ENCODE results near the gene XXYLT1. TPM values are rescaled to one million over a fixed set of nuclear protein-coding genes. Genes with fewer than 3 reads are reported as not detected.
A peak's percentile ranks its signal among the peaks of the same experiment; 100 is the strongest.

XXYLT1 gene
- total and polyA plus RNA-seq, 9 of the 15 experiments (the other 6 are each of a cell fraction or from before 2014, with no cell fraction given) = 1.9 to 18.9 (median 15.0) TPM

DNA sequence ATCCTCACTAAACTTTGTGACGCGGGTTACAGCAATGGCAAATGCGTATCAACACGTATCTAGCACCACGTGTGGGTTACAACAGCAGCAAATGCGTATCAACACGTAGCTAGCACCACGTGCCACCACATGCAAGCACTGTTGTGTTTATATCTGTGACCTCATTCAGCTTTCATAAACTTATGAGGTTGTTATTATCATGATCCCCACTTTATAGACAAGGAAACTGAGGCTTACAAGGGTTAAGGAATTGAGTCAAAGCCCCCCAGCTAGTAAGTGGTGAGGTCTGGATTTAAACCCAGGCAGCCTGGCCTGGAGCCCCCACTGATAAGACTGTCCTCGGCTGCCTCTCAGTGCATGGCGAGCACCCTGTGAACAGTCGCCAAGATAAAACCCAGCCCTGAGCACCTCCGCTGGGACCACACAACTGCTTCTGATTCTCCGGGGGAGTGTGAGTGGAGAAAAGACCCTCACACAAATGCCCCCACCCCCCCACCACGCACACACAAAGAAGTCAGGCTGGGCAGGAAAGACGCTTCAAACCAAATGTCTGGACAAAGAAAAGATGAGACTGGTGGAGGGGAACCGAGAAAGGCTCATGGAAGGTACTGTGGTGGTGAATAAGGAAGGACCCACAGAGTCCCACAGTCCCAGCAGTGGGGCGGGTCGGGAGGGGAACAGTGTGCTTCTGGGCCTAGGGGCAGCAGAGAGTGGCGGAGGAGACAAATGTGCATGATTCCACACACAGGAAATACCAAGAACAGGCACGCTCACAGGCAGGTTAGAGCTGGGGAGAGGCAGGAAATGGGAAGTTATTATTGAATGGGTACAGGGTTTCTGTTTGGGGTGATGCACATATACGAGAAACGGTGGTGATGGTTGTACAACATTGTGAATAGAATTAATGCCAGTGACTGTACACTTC is 173.4 kb downstream of the XXYLT1 start:
- Histone ChIP-seq H3K79me2 (ENCODE audit: control insufficient read depth, insufficient read depth, low read length) (no peaks in the 10 kb centered on the region), H4K20me1 (replicated peaks; ENCODE audit: control insufficient read depth, insufficient read depth, low read length) (no peaks in the 10 kb centered on the region), H3K4me3 (no peak overlapping the region), H3K4me1 (replicated peaks in 1 of 2; ENCODE audit: control insufficient read depth in 2 of 2, insufficient read depth in 2 of 2, low read length in 2 of 2) (peaks cover 5 to 11% of the 10 kb centered on the region in 2 experiments; a peak in 4 of 5 replicates), H3K9ac (ENCODE audit: insufficient read depth in 1 of 2, low read depth in 2 of 2, low read length in 2 of 2) (no peak overlapping the region; a peak in 1 of 4 replicates), H3K9me3 (replicated peaks; ENCODE audit: control insufficient read depth, insufficient read depth, low read depth, low read length) (no peaks in the 10 kb centered on the region), H3K9me1 (ENCODE audit: control insufficient read depth, insufficient read depth, low read length) (no peaks in the 10 kb centered on the region), H2AFZ (ENCODE audit: low read depth, low read length) (no peak overlapping the region), H3K27me3 (ENCODE audit: control insufficient read depth in 2 of 2, insufficient read depth in 2 of 2, low read length in 2 of 2) (no peaks in the 10 kb centered on the region; a peak in 1 of 5 replicates), H3K27ac (ENCODE audit: extremely low read depth, low read depth, low read length) (no peak overlapping the region), H3K36me3 (ENCODE audit: control insufficient read depth, insufficient read depth, low read length) (no peaks in the 10 kb centered on the region), H3K4me2 (ENCODE audit: insufficient read depth, low read length) (no peak overlapping the region)
- no TSS peak for BruUV-seq (replicated peaks)
- intact Hi-C loops (cut with micrococcal nuclease) (no loop called here), in situ Hi-C loops (cut with MboI) (no loop called here)
- ChIA-PET POLR2A (interaction anchor here (0.6 kb wide), 1 partner anchor 403 kb away, joined by 3 read pairs; no protein-coding TSS in a partner anchor), CTCF (ENCODE audit: low intra/inter-chr PET ratio) (no interaction called here)
- ATAC-seq (no peak), FAIRE-seq (no peak), DNase-seq (ENCODE audit: extremely low read depth in 1 of 4, low spot score in 3 of 4) (no peak)
- WGBS (ENCODE audit: insufficient coverage, low coverage, missing lambda C conversion rate) = 71% methylated on average over 17 of the region's 22 CpGs
- TF ChIP-seq ZBTB7A (IDR thresholded peaks at IDR 0.05; ENCODE audit: borderline replicate concordance, control insufficient read depth, low read depth, low read length) (peak; percentile 22; the same call in 1 of the 2 replicates), LEF1 (IDR thresholded peaks at IDR 0.05) (no peak), RBM39 (optimal IDR thresholded peaks at IDR 0.05; ENCODE audit: low read depth, low read length) (no peak), POLR2G (IDR thresholded peaks at IDR 0.05; ENCODE audit: low read depth, low read length) (no peak), FOS (IDR thresholded peaks at IDR 0.05; ENCODE audit: extremely low read depth, insufficient read length) (no peak), ZBTB2 (IDR thresholded peaks at IDR 0.05) (no peak), ZNF239 (CRISPR knock-in tag; IDR thresholded peaks at IDR 0.05) (no peak), ZNF41 (CRISPR knock-in tag; conservative IDR thresholded peaks at IDR 0.05) (no peak), SMAD1 (IDR thresholded peaks at IDR 0.05; ENCODE audit: low read depth, low read length, partially characterized antibody) (no peak)
- TF ChIP-seq, protein P1, sequence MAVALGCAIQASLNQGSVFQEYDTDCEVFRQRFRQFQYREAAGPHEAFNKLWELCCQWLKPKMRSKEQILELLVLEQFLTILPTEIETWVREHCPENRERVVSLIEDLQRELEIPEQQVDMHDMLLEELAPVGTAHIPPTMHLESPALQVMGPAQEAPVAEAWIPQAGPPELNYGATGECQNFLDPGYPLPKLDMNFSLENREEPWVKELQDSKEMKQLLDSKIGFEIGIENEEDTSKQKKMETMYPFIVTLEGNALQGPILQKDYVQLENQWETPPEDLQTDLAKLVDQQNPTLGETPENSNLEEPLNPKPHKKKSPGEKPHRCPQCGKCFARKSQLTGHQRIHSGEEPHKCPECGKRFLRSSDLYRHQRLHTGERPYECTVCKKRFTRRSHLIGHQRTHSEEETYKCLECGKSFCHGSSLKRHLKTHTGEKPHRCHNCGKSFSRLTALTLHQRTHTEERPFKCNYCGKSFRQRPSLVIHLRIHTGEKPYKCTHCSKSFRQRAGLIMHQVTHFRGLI (CRISPR knock-in tag; IDR thresholded peaks at IDR 0.05) = no peak
- TF ChIP-seq, protein P2, sequence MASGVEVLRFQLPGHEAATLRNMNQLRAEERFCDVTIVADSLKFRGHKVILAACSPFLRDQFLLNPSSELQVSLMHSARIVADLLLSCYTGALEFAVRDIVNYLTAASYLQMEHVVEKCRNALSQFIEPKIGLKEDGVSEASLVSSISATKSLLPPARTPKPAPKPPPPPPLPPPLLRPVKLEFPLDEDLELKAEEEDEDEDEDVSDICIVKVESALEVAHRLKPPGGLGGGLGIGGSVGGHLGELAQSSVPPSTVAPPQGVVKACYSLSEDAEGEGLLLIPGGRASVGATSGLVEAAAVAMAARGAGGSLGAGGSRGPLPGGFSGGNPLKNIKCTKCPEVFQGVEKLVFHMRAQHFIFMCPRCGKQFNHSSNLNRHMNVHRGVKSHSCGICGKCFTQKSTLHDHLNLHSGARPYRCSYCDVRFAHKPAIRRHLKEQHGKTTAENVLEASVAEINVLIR (CRISPR knock-in tag; IDR thresholded peaks at IDR 0.05) = no peak

Data from K562 (cell line).